ENCODE data around the gene NR1H2. TPM values are rescaled to one million over a fixed set of nuclear protein-coding genes. Genes with fewer than 3 reads are reported as not detected.

The NR1H2 gene
- total and polyA plus RNA-seq, 2 donors (not counting 1 experiment from before 2014, with no cell fraction given) = 30.3 to 82.4 TPM

DNA sequence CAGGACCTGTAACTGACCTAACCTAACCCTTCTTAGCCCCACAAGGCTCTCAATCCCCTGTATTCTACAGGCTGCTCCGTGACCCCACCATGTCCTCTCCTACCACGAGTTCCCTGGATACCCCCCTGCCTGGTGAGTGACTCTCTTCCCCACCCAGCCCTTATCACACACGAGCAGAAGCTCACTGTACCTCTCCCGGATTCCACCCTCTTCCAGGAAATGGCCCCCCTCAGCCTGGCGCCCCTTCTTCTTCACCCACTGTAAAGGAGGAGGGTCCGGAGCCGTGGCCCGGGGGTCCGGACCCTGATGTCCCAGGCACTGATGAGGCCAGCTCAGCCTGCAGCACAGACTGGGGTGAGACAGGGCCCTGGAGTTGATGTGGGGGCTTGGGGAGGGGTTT lies 1.3 kb downstream of the NR1H2 start:
- Histone ChIP-seq H3K4me2 (ENCODE audit: extremely low read depth, insufficient read depth, low read length) (no peak overlapping the region), H3K36me3 (ENCODE audit: control insufficient read depth, insufficient read depth, low read length) (peaks cover 27% of the 10 kb centered on the region)
- TF ChIP-seq EZH2 (IDR thresholded peaks at IDR 0.05; ENCODE audit: low read length, missing control alignments) = no peak
- TF ChIP-seq, protein P1, sequence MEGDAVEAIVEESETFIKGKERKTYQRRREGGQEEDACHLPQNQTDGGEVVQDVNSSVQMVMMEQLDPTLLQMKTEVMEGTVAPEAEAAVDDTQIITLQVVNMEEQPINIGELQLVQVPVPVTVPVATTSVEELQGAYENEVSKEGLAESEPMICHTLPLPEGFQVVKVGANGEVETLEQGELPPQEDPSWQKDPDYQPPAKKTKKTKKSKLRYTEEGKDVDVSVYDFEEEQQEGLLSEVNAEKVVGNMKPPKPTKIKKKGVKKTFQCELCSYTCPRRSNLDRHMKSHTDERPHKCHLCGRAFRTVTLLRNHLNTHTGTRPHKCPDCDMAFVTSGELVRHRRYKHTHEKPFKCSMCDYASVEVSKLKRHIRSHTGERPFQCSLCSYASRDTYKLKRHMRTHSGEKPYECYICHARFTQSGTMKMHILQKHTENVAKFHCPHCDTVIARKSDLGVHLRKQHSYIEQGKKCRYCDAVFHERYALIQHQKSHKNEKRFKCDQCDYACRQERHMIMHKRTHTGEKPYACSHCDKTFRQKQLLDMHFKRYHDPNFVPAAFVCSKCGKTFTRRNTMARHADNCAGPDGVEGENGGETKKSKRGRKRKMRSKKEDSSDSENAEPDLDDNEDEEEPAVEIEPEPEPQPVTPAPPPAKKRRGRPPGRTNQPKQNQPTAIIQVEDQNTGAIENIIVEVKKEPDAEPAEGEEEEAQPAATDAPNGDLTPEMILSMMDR (conservative IDR thresholded peaks at IDR 0.05 in 1 of 2, IDR thresholded peaks at IDR 0.05 in 1 of 2; ENCODE audit: low read depth in 1 of 2, low read length in 2 of 2) = no peak

DNA sequence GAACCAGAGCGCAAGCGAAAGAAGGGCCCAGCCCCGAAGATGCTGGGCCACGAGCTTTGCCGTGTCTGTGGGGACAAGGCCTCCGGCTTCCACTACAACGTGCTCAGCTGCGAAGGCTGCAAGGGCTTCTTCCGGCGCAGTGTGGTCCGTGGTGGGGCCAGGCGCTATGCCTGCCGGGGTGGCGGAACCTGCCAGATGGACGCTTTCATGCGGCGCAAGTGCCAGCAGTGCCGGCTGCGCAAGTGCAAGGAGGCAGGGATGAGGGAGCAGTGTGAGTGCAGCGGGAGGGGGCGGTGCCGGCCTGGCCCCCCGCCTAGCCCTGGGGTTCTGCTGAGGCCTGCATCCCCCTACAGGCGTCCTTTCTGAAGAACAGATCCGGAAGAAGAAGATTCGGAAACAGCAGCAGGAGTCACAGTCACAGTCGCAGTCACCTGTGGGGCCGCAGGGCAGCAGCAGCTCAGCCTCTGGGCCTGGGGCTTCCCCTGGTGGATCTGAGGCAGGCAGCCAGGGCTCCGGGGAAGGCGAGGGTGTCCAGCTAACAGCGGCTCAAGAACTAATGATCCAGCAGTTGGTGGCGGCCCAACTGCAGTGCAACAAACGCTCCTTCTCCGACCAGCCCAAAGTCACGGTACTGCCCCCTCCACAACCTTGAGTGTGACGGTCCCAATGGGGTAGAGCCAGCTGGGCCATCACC lies 2.1 kb downstream of the NR1H2 start:
- TF ChIP-seq EZH2 (IDR thresholded peaks at IDR 0.05; ENCODE audit: low read length, missing control alignments) = no peak
- TF ChIP-seq, protein P1 (conservative IDR thresholded peaks at IDR 0.05 in 1 of 2, IDR thresholded peaks at IDR 0.05 in 1 of 2; ENCODE audit: low read depth in 1 of 2, low read length in 2 of 2) = no peak
- Histone ChIP-seq H3K79me2 (ENCODE audit: control insufficient read depth, insufficient read depth, low read length) (no peaks in the 10 kb centered on the region), H3K4me3 (replicated peaks in 1 of 4; ENCODE audit: control extremely low read depth in 1 of 4, insufficient read depth in 1 of 4, low read depth in 3 of 4, low read length in 4 of 4) (no peak overlapping the region), H2AFZ (ENCODE audit: low read length) (no peak overlapping the region), H3K4me2 (ENCODE audit: extremely low read depth, insufficient read depth, low read length) (no peak overlapping the region), H3K27me3 (ENCODE audit: control insufficient read depth, insufficient read depth, low read length) (no peaks in the 10 kb centered on the region), H3K36me3 (ENCODE audit: control insufficient read depth, insufficient read depth, low read length) (peaks cover 28% of the 10 kb centered on the region), H3K4me1 (ENCODE audit: control insufficient read depth, extremely low read depth, insufficient read depth, low read length) (no peaks in the 10 kb centered on the region), H3K9me3 (ENCODE audit: control insufficient read depth, insufficient read depth, low read depth, low read length) (no peaks in the 10 kb centered on the region), H3K9ac (ENCODE audit: insufficient read depth, low read length) (no peak overlapping the region), H4K20me1 (ENCODE audit: control insufficient read depth, extremely low read depth, insufficient read depth, low read length) (no peaks in the 10 kb centered on the region), H3K27ac (ENCODE audit: insufficient read depth, low read length) (no peak overlapping the region)
- no peak for DNase-seq (ENCODE audit: low read depth in 2 of 2)

More for the DNA sequence above, 1.3 kb downstream of the NR1H2 start:
- Histone ChIP-seq H3K4me1 (ENCODE audit: control insufficient read depth, extremely low read depth, insufficient read depth, low read length) (no peaks in the 10 kb centered on the region), H3K79me2 (ENCODE audit: control insufficient read depth, insufficient read depth, low read length) (no peaks in the 10 kb centered on the region), H3K9me3 (ENCODE audit: control insufficient read depth, insufficient read depth, low read depth, low read length) (no peaks in the 10 kb centered on the region), H3K27ac (ENCODE audit: insufficient read depth, low read length) (no peak overlapping the region), H3K4me3 (replicated peaks in 1 of 4; ENCODE audit: control extremely low read depth in 1 of 4, insufficient read depth in 1 of 4, low read depth in 3 of 4, low read length in 4 of 4) (no peak overlapping the region), H4K20me1 (ENCODE audit: control insufficient read depth, extremely low read depth, insufficient read depth, low read length) (no peaks in the 10 kb centered on the region), H2AFZ (ENCODE audit: low read length) (no peak overlapping the region), H3K9ac (ENCODE audit: insufficient read depth, low read length) (no peak overlapping the region), H3K27me3 (ENCODE audit: control insufficient read depth, insufficient read depth, low read length) (no peaks in the 10 kb centered on the region)
- no peak for DNase-seq (ENCODE audit: low read depth in 2 of 2)

DNA sequence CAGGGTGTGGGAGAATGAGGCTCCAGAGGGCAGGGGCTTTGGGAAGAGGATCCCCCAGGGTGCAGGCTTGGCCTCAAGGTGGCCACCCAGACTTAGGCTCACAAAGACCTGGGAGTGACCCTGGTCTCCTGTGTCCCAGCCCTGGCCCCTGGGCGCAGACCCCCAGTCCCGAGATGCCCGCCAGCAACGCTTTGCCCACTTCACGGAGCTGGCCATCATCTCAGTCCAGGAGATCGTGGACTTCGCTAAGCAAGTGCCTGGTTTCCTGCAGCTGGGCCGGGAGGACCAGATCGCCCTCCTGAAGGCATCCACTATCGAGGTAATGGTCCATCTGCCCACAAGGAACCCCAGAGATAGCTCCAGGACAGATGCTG lies 2.6 kb downstream of the NR1H2 start:
- Histone ChIP-seq H3K27me3 (ENCODE audit: control insufficient read depth, insufficient read depth, low read length) (no peaks in the 10 kb centered on the region), H3K9me3 (ENCODE audit: control insufficient read depth, insufficient read depth, low read depth, low read length) (no peaks in the 10 kb centered on the region), H3K4me1 (ENCODE audit: control insufficient read depth, extremely low read depth, insufficient read depth, low read length) (peaks cover 2% of the 10 kb centered on the region), H3K4me2 (ENCODE audit: extremely low read depth, insufficient read depth, low read length) (no peak overlapping the region), H4K20me1 (ENCODE audit: control insufficient read depth, extremely low read depth, insufficient read depth, low read length) (no peaks in the 10 kb centered on the region), H3K79me2 (ENCODE audit: control insufficient read depth, insufficient read depth, low read length) (no peaks in the 10 kb centered on the region), H3K4me3 (replicated peaks in 1 of 4; ENCODE audit: control extremely low read depth in 1 of 4, insufficient read depth in 1 of 4, low read depth in 3 of 4, low read length in 4 of 4) (no peak overlapping the region), H2AFZ (ENCODE audit: low read length) (no peak overlapping the region), H3K9ac (ENCODE audit: insufficient read depth, low read length) (no peak overlapping the region), H3K27ac (ENCODE audit: insufficient read depth, low read length) (no peak overlapping the region), H3K36me3 (ENCODE audit: control insufficient read depth, insufficient read depth, low read length) (peaks cover 28% of the 10 kb centered on the region)
- no peak for DNase-seq (ENCODE audit: low read depth in 2 of 2)
- TF ChIP-seq, protein P1 (conservative IDR thresholded peaks at IDR 0.05 in 1 of 2, IDR thresholded peaks at IDR 0.05 in 1 of 2; ENCODE audit: low read depth in 1 of 2, low read length in 2 of 2) = no peak
- TF ChIP-seq EZH2 (IDR thresholded peaks at IDR 0.05; ENCODE audit: low read length, missing control alignments) = no peak
